ENCODE results near the gene IRX3. TPM values are rescaled to one million over a fixed set of nuclear protein-coding genes. Genes with fewer than 3 reads are reported as not detected.

IRX3 gene
- total and polyA plus RNA-seq, 2 of the 8 experiments (the other 6 are each of a cell fraction or from before 2014, with no cell fraction given) = 0.50 to 1.6 TPM

- no peak overlapping the region for H3K4me2 ChIP-seq (ENCODE audit: insufficient read depth in 1 of 2, low read depth in 2 of 2, low read length in 2 of 2)
- H3K18ac ChIP-seq (ENCODE audit: extremely low read depth, low read length) = no peak overlapping the region; the same call in 1 of the 2 replicates
- H3K79me1 ChIP-seq (ENCODE audit: low read depth, low read length) = no peaks in the 10 kb centered on the region
- ChIA-PET POLR2A (ENCODE audit: partially characterized antibody) (no interaction called here), CTCF (ENCODE audit: partially characterized antibody) (interaction anchor here (1.2 to 1.6 kb wide), 2 partner anchors 42 to 225 kb away, joined by 3 read pairs; no protein-coding TSS in a partner anchor)
- no peaks in the 10 kb centered on the region for H4K20me1 ChIP-seq (replicated peaks in 1 of 2; ENCODE audit: control insufficient read depth in 1 of 2, insufficient read depth in 2 of 2, low read length in 2 of 2)
- TF ChIP-seq SP2 (IDR thresholded peaks at IDR 0.05; ENCODE audit: low read length) (no peak), KDM1A (IDR thresholded peaks at IDR 0.05; ENCODE audit: borderline replicate concordance, low read length) (no peak), TEAD4 (IDR thresholded peaks at IDR 0.05; ENCODE audit: low read depth, low read length) (no peak), TCF12 (IDR thresholded peaks at IDR 0.05; ENCODE audit: low read depth, low read length) (no peak), BCL11A (IDR thresholded peaks at IDR 0.05; ENCODE audit: low read depth in 2 of 2, low read length in 2 of 2) (no peak), MAX (IDR thresholded peaks at IDR 0.05) (no peak)
- H3K79me2 ChIP-seq (ENCODE audit: control insufficient read depth in 1 of 2, insufficient read depth in 2 of 2, low read length in 2 of 2) = no peaks in the 10 kb centered on the region
- no peak overlapping the region for H3K23ac ChIP-seq (ENCODE audit: insufficient read length)
- no peaks in the 10 kb centered on the region for H3K36me3 ChIP-seq (ENCODE audit: control insufficient read depth in 2 of 4, insufficient read depth in 4 of 4, low read length in 3 of 4)
- H2BK15ac ChIP-seq (ENCODE audit: low read length) = no peak overlapping the region
- no peak overlapping the region for H3K27ac ChIP-seq (ENCODE audit: low read depth, low read length)
- H2BK5ac ChIP-seq (ENCODE audit: low read depth, low read length) = no peak overlapping the region
- H2BK120ac ChIP-seq (replicated peaks; ENCODE audit: low read depth, low read length) = no peak overlapping the region
- H4K8ac ChIP-seq (ENCODE audit: extremely low read depth, insufficient read depth, low read length) = no peak overlapping the region
- no peak overlapping the region for H3K4me3 ChIP-seq (ENCODE audit: extremely low read depth in 1 of 4, insufficient read depth in 2 of 4, low read depth in 3 of 4, low read length in 4 of 4)
- no peak for DNase-seq (ENCODE audit: low read depth in 1 of 2, low spot score in 2 of 2)
- no peak for FAIRE-seq
- H4K91ac ChIP-seq (replicated peaks; ENCODE audit: insufficient read length, low read length) = no peak overlapping the region
- H3K4me1 ChIP-seq (replicated peaks in 1 of 4; ENCODE audit: control insufficient read depth in 3 of 4, insufficient read depth in 4 of 4, low read length in 3 of 4) = peaks cover 0 to 13% (median 9%) of the 10 kb centered on the region in 4 experiments; a peak in 4 of 7 replicates
- H4K5ac ChIP-seq (ENCODE audit: insufficient read length, low read depth, low read length) = no peak overlapping the region
- H3K9ac ChIP-seq (replicated peaks in 1 of 4; ENCODE audit: extremely low read depth in 1 of 4, low read depth in 3 of 4, low read length in 3 of 4) = no peak overlapping the region
- no peak overlapping the region for H2AK5ac ChIP-seq (ENCODE audit: low read depth, low read length)
- H2AFZ ChIP-seq (ENCODE audit: low read length) = no peak overlapping the region
- no peak overlapping the region for H3K56ac ChIP-seq (replicated peaks; ENCODE audit: insufficient read length, low read depth, low read length)
- H3K9me3 ChIP-seq (ENCODE audit: insufficient read depth in 2 of 2, low read depth in 1 of 2, low read length in 1 of 2) = no peaks in the 10 kb centered on the region
- H2BK20ac ChIP-seq (ENCODE audit: low read length) = no peak overlapping the region
- no peak overlapping the region for H3K14ac ChIP-seq (ENCODE audit: insufficient read length)
- 100% methylated on average over 2 of the region's 2 CpGs; no CpG with 5 or more reads in 1 of the 2 experiments for WGBS, 2 experiments (ENCODE audit: extremely low coverage in 1 of 2, insufficient coverage in 1 of 2, insufficient read length in 1 of 2, insufficient replicate concordance in 2 of 2, low coverage in 1 of 2, low lambda C conversion rate in 2 of 2, missing lambda C conversion rate in 1 of 2)
- H3K27me3 ChIP-seq (replicated peaks in 1 of 4; ENCODE audit: control insufficient read depth in 3 of 4, extremely low read depth in 1 of 4, insufficient read depth in 3 of 4, low read length in 3 of 4) = peaks cover 0 to 12% (median 4%) of the 10 kb centered on the region in 4 experiments; a peak in 3 of 7 replicates
- H3K23me2 ChIP-seq (ENCODE audit: low read depth, low read length) = no peaks in the 10 kb centered on the region
- no peak overlapping the region for H2BK12ac ChIP-seq (ENCODE audit: low read depth, low read length)
- H3K4ac ChIP-seq (replicated peaks; ENCODE audit: insufficient read length, low read depth, low read length) = no peak overlapping the region
These were observed 38.1 kb upstream of the IRX3 start for GRCh38 chr16:54324716-54325115.

Measured in H1 (cell line).